Fibroblast of lung (primary cell): ENCODE measurements around the gene NDUFAF4.

ENCODE experiments used
- EZH2 ChIP-seq: IDR thresholded peaks from 2 replicates; pipeline ENCODE4 v1.5.1; 2012; ENCODE audit warnings: low read length, control low read depth, mild to moderate bottlenecking; ENCODE audit errors: missing control alignments
- TF ChIP-seq, protein P1 (sequence below), 2 donors: IDR thresholded peaks in 1 of 2; conservative IDR thresholded peaks in 1 of 2; 1 replicate in 1 of 2; 2 replicates in 1 of 2; pipeline ENCODE4 v1.5.1; 2011 to 2012; ENCODE audit warnings: low read length in 2 of 2, control low read depth in 1 of 2, inconsistent platforms in 1 of 2, low read depth in 1 of 2, mild to moderate bottlenecking in 1 of 2

DNA sequence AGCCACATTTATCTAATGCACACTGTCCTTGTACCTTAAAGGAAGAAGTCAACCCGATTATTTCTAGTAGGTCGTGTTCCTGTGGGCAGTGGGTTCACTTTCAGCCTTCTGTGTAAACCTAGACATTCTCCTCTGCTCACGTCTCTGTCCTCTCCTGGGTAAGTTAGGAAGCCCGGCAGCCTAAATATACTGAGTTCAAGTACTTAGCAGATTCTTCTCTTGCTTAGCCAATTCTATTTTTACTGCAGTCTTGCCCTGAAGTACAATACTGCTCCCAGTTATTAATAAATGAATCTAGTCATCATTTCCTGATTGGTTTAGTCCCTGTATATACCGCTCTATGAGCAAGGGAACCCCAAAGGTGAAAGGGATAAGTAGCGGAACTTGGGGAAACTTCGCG, 45.8 kb downstream of the NDUFAF4 start:
- TF ChIP-seq, protein P1, sequence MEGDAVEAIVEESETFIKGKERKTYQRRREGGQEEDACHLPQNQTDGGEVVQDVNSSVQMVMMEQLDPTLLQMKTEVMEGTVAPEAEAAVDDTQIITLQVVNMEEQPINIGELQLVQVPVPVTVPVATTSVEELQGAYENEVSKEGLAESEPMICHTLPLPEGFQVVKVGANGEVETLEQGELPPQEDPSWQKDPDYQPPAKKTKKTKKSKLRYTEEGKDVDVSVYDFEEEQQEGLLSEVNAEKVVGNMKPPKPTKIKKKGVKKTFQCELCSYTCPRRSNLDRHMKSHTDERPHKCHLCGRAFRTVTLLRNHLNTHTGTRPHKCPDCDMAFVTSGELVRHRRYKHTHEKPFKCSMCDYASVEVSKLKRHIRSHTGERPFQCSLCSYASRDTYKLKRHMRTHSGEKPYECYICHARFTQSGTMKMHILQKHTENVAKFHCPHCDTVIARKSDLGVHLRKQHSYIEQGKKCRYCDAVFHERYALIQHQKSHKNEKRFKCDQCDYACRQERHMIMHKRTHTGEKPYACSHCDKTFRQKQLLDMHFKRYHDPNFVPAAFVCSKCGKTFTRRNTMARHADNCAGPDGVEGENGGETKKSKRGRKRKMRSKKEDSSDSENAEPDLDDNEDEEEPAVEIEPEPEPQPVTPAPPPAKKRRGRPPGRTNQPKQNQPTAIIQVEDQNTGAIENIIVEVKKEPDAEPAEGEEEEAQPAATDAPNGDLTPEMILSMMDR (conservative IDR thresholded peaks at IDR 0.05 in 1 of 2, IDR thresholded peaks at IDR 0.05 in 1 of 2; ENCODE audit: low read depth in 1 of 2, low read length in 2 of 2): no peak
- no peak for TF ChIP-seq EZH2
